Kidney tubule cell (primary cell): ENCODE measurements around the gene HTRA1.

Source experiments
- DNase-seq: peaks from one replicate; pipeline ENCODE4 v3.0.0-alpha.2; 2018; ENCODE audit warnings: low spot score

Gene HTRA1

DNA sequence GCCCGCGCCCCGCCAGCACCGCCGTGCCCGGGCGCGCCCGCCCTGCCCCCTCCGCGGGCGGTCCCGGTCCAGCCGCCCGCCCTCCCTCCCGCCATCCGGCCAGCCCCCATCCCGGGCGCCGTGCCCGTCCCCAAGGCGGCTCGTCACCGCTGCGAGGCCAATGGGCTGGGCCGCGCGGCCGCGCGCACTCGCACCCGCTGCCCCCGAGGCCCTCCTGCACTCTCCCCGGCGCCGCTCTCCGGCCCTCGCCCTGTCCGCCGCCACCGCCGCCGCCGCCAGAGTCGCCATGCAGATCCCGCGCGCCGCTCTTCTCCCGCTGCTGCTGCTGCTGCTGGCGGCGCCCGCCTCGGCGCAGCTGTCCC, at the start of gene HTRA1:
HTRA1 (plus strand) TSS at position 187 of the 362 bp plus-strand sequence; CDS start at position 287, 100 bp downstream.
- peak; percentile 58 for DNase-seq

DNA sequence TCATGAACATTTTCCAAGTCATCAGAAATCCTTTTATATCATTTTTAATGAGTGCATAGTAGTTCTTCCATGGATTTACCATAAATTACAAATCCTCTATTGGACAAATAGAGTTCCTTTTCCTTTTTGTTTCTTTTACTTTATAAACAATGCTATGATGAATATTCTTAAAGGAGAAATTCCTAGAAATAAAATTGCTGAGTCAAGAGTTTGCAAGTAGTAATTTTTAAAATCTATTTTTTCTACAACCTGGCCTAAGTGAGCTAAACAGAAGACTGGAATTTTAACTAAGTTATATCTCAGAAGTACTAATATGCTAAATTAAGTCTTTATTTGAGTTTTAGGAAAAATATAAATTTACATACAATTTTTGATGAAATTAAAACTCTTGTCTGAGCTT, 48.0 kb upstream of the HTRA1 start:
- DNase-seq: no peak

GRCh38 chr10:122417667-122418066, 43.7 kb upstream of the HTRA1 start:
- DNase-seq: no peak

DNA sequence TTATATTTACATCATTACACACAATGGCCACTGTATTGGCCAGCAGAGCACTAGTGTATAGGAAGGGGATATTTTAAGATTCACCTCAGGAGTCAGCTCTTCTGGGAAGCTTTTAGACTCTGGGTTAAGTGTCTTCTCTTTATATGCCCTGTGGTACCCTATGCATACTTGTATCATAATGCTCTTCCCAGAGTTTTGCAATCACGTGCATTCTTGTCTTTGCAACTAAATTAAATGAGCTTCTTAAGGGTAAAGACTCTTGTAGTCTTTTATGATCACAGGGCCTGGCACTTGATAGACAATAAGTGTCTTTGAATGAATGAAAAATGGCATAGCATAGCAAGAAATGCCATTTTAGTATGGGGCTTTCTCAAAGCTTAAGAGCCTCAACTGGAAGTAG, 42.3 kb upstream of the HTRA1 start:
- DNase-seq: no peak

DNA sequence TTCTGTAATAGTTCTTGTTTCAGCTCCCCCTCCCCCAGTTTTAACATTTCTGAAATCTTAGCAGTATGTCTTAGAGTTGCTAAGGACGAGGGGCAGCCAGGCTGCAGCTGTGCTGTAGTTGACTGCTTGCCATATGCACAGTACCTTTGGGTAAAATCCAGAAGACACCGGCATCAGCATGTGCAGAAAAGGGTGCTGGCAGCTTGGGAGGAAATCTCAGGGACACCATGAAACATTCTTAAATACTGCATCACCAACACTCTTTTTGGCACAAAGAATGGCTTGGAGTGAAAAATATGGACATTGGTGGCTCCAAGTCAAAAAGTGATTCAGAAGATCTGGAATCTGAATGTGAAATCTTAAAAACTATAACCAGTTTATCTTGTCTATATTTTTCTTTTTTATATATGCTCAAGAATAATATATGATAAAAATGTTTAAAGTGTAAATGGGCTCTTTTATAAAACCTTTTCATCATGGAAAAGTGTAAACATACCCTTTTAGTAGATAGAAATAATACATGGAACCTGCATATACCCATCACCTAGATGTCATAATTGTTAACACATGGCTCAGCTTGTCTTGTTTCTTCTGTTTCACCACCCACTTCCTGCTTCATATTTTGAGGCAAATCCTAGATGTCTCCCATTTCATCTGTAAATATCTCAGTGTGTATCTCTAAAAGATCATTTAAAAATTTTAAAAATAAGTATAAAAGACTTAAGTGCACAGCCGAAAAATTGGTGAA, 41.3 kb upstream of the HTRA1 start:
- DNase-seq: no peak

DNA sequence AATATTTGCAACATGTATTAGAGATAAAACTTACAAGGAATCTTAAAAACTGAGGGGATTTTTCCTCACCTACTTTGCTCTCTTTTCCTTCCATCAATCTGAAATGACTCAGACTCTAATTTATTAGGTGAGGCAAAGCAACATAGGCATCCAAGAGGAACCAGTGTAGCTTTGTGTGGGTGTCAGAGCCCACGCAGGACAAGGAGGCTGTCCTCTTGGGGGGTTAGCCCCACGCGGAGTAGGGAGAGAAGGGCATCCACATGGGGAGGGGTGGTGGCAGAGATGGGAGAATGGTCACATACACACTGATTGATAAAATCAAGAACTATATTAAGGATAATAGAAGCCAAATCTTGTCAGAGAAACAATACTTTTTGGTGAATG, 40.7 kb upstream of the HTRA1 start:
- no peak for DNase-seq

DNA sequence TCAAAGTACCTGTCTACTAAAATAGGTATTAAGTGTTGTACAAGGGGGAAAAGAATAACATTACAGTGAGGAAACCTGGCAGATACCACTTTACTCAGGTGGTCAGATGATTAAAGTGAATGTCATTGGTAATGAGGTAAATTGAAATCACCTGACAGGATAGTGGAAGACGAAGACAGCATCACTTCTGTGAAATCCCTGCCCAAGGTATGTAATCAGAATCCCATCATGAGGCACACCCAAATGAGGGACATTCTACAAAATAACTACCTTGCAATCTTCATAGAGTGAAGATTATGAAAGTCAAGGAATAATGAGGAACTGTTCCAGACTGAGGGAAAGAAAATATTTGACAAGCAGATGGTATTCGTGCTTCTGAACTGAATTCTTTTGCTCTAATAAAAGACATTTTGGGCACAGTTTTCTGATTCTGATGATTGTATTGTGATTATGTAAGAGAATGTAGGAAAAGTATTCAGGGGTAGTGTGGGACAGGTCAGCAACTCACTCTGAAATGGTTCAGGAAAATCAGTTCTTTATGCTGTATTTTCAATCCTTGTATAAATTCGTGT, 40.2 kb upstream of the HTRA1 start:
- DNase-seq: peak; percentile 30

DNA sequence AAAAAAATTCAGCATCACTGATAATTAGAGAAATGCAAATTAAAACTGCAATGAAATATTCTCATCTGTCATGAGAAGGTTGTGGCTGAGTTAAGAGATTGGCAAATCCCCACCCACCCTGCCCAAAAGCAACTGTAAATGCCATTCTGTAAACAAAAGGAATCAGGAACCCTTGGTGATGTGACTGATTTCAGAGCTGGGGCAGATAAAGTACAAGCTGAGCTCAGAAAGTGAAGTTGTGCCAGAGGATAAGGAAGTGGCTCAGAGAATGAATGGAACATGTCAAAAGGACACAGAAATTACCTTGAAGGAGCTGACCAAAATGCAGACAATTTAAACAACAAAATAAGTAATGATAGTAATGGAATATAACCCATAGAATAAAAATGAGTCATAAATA, 39.6 kb upstream of the HTRA1 start:
- no peak for DNase-seq

- no peak for DNase-seq
These were observed 38.9 kb upstream of the HTRA1 start for GRCh38 chr10:122422266-122422989.

DNA sequence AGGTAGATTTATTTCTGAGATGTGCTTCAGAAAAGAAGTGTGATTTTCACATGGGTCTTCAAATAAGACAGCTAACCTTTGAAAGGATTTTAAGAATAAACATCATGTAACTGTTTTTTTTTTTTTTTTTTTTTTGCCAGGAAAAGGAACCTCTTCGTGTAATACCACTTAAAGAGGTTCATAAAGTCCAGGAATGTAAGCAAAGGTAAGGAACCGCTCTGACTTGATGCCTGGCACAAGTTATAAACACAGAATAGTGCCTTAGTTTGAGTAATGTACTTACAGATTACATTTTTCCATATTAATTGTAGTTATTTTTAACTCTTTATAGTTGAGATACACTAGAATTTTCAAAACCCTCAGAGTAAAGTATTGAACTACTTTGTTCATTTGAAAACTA, 37.3 kb upstream of the HTRA1 start:
- no peak for DNase-seq

- DNase-seq: no peak
These were observed 34.5 kb upstream of the HTRA1 start for GRCh38 chr10:122426829-122427228.

GRCh38 chr10:122427280-122427679, 34.1 kb upstream of the HTRA1 start:
- no peak for DNase-seq

- DNase-seq: peak; percentile 61
These were observed 26.0 kb upstream of the HTRA1 start for GRCh38 chr10:122435212-122435827.

- peak; percentile 83 for DNase-seq
These were observed 19.4 kb upstream of the HTRA1 start for GRCh38 chr10:122441961-122442360.

GRCh38 chr10:122445469-122445868, 15.9 kb upstream of the HTRA1 start:
- peak; percentile 40 for DNase-seq

DNA sequence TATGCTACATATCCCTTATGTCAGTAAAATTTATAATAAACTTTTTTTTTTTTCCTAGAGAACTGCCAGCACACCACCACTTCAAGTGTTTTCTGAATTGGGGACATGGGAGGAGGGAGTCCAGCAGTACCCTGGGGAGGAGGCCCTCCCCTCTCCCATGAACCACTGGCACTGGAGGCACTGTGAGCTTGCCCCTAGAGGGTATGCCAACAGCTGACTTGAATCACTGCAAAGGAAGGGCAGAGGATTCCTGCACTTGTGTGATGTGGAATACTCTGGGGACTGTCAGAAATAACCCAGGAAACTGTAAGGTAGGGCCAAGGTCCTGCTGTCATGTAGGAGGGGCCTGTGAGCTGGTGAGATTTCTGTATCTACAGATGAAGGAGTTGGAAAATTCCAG, 15.4 kb upstream of the HTRA1 start:
- no peak for DNase-seq

GRCh38 chr10:122446668-122447423, 14.5 kb upstream of the HTRA1 start:
- DNase-seq: peak; percentile 23

DNA sequence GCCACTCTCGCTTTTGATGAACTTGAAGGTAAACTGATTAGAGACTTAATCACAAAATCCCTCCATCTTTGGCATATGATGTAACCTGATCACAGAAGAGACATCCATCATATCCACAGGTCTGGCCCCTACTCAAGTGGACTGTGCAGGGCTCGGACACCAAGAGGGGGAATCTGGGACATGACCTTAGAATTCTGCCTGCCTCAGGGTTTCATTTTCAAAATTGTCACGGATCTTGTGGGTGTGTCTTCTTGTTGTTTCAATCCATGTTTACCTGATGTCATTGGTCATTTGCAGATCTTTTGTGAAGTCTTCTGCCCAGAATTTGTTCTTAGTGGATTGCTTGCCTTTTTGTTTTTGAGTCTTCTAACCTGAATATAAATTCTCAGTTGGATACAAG, 12.8 kb upstream of the HTRA1 start:
- no peak for DNase-seq

GRCh38 chr10:122449153-122449552, 12.2 kb upstream of the HTRA1 start:
- DNase-seq: no peak

DNA sequence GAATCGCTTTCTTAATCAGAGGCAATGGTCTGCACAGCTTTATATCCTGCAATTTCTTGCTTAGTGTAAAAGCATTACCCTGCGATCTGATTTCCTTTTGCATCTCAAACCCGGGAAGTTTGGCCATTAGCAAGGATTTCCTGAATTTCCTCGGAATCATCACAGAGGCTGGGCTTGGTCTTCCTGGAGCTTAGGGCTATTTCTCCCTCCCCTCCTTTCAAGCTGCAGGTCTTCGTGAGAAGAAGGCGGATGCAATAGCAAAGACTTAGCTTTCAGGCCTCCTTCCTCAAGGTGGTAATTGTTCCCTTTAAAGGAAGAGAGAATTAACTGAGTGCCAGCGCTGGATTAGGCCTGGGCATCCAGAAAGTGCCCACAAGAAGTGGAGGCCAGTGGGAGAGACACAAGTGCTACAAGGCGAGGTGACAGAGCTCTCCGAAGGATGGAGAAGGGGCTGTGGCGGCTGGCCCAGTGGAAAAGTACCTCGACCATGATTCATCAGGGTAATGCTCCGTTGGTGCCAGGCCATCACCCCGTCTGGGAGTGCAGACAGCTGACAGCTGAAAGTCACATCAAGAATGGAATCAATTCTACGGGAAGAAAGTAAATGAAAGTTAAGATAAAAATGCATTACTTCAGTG, 10.9 kb upstream of the HTRA1 start:
- no peak for DNase-seq

DNA sequence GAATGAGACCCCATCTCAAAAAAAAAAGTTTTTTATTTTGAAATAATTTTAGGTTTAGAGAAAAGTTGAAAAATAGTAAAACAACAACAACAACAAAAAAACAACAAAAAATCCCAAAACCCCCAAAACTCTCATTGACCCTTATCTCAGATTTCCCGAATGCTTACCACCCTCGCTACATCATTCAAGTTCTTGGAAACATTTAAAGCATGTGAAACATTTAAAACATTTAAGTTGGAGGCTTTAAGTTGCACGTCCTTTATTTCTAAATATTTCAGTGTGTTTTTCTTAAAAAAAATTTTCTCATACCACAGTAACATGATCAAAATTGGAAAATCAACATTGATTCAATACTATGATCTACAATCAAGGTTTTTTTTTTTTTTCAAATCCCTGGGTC, 7.3 kb upstream of the HTRA1 start:
- DNase-seq: no peak

GRCh38 chr10:122454603-122455080, 6.7 kb upstream of the HTRA1 start, which contains the start of gene ARMS2:
Gene ARMS2, plus strand, starts transcription at chr10:122454653. Its CDS starts 75 bp downstream, at chr10:122454728.
- no peak for DNase-seq
